Activated CD8-positive, alpha-beta memory T cell treated with anti-CD3 and anti-CD28 coated beads, Interleukin-2, amount 50 U/mL, for 4 hours (primary cell): ENCODE measurements around the gene NTNG1.
"Not testable (repeated sequence)": the region's sequence is repeated elsewhere in the genome, so short reads cannot be mapped to it uniquely, and the experiment has no call there.

Experiments
- DNase-seq: peaks from one replicate; pipeline ENCODE4 v3.0.0-alpha.2; 2020

Gene NTNG1

DNA sequence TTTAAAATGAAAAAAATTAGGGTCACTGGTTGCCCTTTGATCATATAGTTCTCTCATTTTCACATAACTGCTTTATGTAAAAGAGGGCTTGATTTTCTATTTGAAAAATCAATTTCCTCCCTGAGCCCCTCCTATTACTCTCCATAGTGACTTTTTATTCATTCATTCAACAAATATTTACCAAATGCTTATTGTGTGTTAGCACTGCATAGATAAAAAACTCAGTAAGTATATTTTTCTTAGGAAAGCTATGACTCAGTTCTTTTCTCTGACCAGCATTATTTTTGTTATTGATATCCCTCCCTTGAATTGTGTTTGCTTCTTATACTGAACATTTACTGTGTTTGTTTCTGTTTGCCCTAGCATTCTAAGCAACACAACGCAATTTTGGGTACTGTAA, 59.8 kb downstream of the NTNG1 start:
- no peak for DNase-seq

DNA sequence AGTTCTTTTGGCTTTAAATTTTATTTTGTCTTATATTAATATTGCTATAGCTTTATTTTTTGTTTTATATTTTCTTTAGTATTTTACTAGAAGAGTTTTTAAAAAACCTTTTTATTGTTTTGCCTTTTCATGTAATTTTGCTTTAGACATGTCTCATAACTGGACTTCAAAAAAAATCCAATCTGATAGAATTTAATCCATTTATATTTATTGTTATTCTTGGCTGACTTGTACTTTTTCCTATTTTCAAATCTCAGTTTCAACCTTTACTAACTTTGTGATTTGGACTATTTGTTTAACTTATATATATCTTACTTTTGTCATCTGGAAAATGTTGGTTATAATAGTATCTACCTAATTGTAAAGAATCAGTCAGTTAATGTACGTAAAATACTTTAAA, 61.2 kb downstream of the NTNG1 start:
- no peak for DNase-seq

DNA sequence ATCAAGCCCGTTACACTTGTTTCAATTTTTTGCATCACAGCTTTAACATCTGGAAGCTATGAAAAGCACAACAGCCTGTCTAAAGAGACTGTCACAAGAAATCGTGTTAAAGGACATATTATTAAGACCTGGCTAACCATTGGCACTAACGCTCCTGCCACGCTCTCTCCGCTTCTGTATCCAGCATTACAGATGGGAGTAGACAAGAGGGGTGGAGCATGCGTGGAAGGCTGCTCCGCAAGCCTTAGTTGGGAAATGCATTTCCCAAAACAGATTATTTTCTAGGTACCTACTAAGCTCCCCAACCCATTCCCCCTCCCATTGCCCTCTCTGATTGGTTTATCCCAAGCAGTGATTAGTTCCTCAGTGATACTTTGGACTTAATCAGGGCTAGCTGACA, 72.4 kb downstream of the NTNG1 start:
- no peak for DNase-seq

GRCh38 chr1:107220036-107220435, 79.2 kb downstream of the NTNG1 start:
- DNase-seq: no peak

- no peak for DNase-seq
Observed at GRCh38 chr1:107225706-107226105, 84.9 kb downstream of the NTNG1 start.

- DNase-seq: no peak
Observed at GRCh38 chr1:107228704-107229371, 88.0 kb downstream of the NTNG1 start.

DNA sequence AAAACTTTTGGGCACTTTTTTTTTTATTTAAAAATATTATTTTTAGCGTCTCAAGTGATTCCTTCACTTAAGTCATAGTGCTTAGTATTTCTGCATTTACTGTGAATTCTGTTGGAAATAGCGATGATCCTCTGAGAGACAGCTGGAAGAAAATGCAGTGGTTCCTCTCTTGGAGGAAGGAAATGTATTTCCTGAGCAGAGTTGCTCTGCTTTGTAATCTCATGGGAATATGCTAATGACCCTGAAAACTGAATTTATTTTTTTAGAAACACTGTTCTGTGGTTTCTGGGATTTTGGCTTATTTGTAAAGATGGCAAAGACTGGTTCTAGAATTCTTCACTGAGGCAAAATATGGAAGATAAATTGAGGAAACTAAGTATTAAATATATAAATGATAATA, 88.9 kb downstream of the NTNG1 start:
- DNase-seq: no peak

- DNase-seq: no peak
Observed at GRCh38 chr1:107230121-107230520, 89.3 kb downstream of the NTNG1 start.

GRCh38 chr1:107231291-107231690, 90.5 kb downstream of the NTNG1 start:
- no peak for DNase-seq

DNA sequence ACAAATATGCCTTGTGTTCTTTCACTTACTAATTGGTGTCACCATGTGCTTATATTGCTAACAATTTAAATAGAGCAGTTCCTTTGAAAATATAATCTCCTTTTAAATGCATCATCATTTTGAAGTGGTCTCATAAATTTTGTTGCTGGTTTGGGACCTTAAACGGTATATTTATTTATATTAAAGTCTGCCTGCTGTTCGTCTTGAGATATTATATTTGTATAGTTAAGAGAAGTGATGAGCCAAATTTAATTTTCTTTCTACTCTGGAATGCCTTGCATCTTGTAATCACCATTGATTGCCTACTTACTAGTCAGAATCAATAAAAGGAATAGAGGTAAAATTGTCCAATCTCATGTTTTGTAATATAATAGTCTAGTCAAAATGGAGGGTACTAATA, 91.6 kb downstream of the NTNG1 start:
- DNase-seq: no peak

GRCh38 chr1:107236760-107237159, 95.9 kb downstream of the NTNG1 start:
- not testable (repeated sequence) for DNase-seq

GRCh38 chr1:107243461-107243860, 102.6 kb downstream of the NTNG1 start:
- DNase-seq: no peak

DNA sequence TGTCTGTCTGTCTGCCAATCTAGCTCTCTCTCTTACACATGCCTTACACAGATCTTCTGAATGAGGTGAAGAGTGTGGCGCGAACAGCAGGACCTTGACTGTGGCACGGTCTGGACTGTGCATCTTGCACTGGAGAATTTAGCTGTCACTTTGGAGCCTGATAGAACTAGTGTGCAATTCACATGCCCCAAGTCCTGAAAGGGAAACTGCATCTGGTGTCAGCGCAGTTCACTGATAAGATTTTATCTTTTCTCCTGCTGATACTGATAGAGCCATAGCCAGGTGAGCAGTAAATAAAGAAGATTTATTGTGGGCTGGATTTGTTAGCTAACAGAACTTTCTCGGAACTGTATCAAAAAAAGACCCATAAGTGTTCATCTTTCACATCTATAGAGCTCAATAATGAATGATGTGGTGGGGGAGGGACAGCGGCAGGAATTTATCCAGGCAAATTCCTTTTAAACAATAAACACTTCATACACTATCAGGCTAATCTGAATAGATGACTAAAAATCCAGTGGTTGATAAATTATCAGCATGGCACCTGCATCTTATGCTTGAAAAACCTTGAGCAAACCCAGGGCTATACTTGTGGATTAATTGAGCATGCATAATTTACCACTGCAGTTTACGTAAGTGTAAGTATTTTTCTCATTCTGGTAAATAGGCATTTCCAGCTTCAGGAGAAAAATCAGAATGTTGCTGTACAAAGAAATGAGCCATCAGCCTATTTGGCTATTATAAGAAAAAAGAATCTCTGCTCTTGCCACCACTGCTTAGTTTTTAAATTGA, 104.1 kb downstream of the NTNG1 start:
- no peak for DNase-seq

DNA sequence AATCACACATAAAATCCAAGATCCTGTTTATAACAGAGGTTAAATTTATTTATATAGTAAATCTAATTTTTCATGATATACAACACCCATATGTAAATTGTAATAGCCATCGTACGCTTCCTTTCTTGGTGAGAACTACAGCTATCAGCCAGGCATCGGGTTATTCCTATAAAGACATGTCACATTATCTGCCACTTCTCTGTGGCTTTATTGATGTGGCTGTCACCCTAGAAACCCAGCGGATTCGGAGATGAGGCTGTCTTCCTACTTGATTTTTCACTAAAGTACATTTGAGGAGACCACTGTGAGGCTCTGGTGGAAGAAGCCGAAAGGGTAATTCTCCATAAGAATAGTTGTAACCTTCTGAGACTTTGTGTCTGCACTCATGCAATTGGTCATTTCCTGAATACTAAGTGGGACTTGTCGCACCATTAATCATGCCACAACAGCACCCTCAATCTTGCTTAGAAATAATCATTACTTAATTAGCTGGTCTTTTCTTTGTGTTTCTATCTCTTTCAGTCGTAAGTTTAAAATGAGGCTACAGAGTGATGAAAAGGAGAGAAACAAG, 106.0 kb downstream of the NTNG1 start:
- DNase-seq: no peak

- DNase-seq: no peak
Observed at GRCh38 chr1:107247679-107248078, 106.8 kb downstream of the NTNG1 start.

DNA sequence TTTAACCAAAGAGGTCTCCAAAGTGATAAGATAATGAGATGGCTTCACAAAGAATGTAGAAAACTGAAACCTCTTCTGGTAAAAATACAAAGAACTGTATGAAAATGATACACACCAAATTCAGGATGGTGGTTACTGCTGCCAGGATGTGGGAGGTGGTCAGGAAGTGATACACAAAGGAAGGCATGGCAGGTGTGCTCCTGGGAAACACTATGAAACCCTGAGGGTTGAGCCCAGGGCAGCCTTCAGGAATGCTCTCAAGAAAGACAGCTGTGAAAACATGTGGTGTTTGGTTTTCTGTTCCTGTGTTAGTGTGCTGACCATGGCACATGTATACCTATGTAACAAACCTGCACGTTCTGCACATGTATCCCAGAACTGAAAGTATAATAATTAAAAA, 109.3 kb downstream of the NTNG1 start:
- no peak for DNase-seq

DNA sequence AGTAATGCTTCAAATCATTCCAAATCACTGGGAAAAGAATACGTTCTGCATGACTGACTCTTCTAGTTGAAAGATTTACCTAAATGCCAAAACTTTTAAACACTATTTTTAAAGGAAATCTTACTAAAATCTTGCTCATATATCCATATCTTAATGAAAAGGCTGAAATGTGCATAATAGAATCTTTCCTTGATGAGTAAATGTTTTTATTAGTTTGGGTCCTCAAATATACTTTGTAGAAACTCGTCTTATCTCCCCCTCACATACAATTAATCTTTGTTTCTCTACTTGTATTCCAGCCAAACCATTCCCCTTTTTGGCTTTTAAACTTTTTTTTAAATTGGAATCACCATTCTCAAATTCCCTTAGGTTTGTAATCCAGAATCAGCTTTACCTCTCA, 110.2 kb downstream of the NTNG1 start:
- DNase-seq: no peak

- no peak for DNase-seq
Observed at GRCh38 chr1:107251839-107252238, 111.0 kb downstream of the NTNG1 start.

DNA sequence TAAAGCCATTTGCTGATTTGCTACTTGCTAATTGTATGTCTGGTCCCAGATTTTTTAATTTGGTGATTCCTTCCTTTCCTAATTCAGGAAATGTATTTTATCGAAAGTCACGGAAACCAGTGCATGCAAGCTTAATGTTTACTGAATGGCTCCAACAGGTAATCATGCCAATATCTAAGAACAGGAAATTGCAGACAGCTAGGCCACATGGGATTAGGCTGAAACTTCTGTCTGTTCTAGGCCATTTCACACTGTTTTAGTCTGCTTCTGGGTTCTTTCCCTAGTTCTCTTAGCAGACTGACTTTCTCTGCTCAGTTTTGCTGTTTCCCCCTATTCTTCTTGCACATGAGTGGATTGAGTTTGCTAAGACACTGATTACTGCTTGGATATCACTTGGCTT, 111.4 kb downstream of the NTNG1 start:
- no peak for DNase-seq

DNA sequence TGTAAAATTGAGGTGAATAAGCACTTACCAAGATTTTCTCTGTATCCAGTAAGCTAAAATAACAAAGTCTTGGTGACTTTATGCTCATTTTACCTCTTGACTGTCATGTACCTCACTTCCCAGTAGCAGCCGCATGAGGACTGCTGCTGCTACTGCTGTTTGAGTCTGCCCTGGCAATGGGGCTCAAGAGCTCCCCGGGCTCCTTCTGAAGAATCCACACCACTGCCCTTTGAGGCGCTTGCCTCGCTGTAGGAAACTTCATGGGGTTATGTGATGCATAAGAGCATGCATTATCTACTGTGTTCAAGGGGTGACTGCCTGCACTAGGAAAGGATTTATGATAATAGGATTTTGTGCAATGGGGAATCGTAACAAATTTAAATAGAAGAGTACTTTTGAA, 113.5 kb downstream of the NTNG1 start:
- DNase-seq: no peak

GRCh38 chr1:107255469-107255868, 114.6 kb downstream of the NTNG1 start:
- no peak for DNase-seq

- no peak for DNase-seq
Observed at GRCh38 chr1:107262467-107263286, 121.8 kb downstream of the NTNG1 start.

GRCh38 chr1:107263291-107263915, 122.6 kb downstream of the NTNG1 start:
- DNase-seq: no peak
